HepG2 (cell line): ENCODE results near the gene SP140L. TPM values are rescaled to one million over a fixed set of nuclear protein-coding genes. Genes with fewer than 3 reads are reported as not detected.

ENCODE experiments used
- AGO1 ChIP-seq: fragments of 200-400 bp; formaldehyde crosslinking; IDR thresholded peaks from 2 replicates; pipeline ENCODE4 v1.6.1; 2017; ENCODE audit warnings: mild to moderate bottlenecking, low read depth, low read length, moderate library complexity; ENCODE audit not compliant: poor library complexity, severe bottlenecking
- ARNT ChIP-seq: fragments of 450-650 bp; IDR thresholded peaks from 2 replicates; pipeline ENCODE4 v1.6.1; 2017
- CBX1 ChIP-seq: IDR thresholded peaks from one replicate; pipeline ENCODE4 v1.6.1; 2016; ENCODE audit warnings: antibody characterized with exemption, low read depth
- FOXO1 ChIP-seq: sonication (generic); formaldehyde crosslinking; IDR thresholded peaks from 2 replicates; pipeline ENCODE4 v1.4.0; 2020; ENCODE audit warnings: missing genetic modification reagents
- GLI4 ChIP-seq: sonication (generic); formaldehyde crosslinking; IDR thresholded peaks from 2 replicates; pipeline ENCODE4 v1.5.1; 2020; ENCODE audit warnings: missing genetic modification reagents, mild to moderate bottlenecking, moderate library complexity, borderline replicate concordance
- HDAC2 ChIP-seq: sonication (generic); formaldehyde crosslinking; IDR thresholded peaks from 2 replicates; pipeline ENCODE4 v1.4.0; 2020; ENCODE audit warnings: missing genetic modification reagents
- MAFG ChIP-seq: sonication (generic); formaldehyde crosslinking; IDR thresholded peaks from 2 replicates; pipeline ENCODE4 v1.5.1; 2020; ENCODE audit warnings: mild to moderate bottlenecking, missing genetic modification reagents
- MED13 ChIP-seq: sonication (generic); formaldehyde crosslinking; IDR thresholded peaks from 2 replicates; pipeline ENCODE4 v1.5.0; 2020; ENCODE audit warnings: missing genetic modification reagents
- MTF2 ChIP-seq: sonication (generic); formaldehyde crosslinking; IDR thresholded peaks from 2 replicates; pipeline ENCODE4 v1.5.0; 2020; ENCODE audit warnings: missing genetic modification reagents, borderline replicate concordance
- NR2F1 ChIP-seq, 2 experiments: fragments of 450-650 bp in 1 of 2; formaldehyde crosslinking in 1 of 2; IDR thresholded peaks; 2 replicates each; pipeline versions ENCODE4 v1.5.0 to v1.6.1; 2016 to 2020; ENCODE audit warnings: mild to moderate bottlenecking in 1 of 2, missing compliant biosample characterization in 1 of 2, missing genetic modification reagents in 1 of 2, moderate library complexity in 1 of 2
- POLR2A ChIP-seq, 2 experiments: IDR thresholded peaks; 2 replicates each; pipeline ENCODE4 v1.6.1; 2011; ENCODE audit warnings: low read depth in 2 of 2, low read length in 2 of 2, mild to moderate bottlenecking in 1 of 2, moderate library complexity in 1 of 2; ENCODE audit not compliant: insufficient read depth in 1 of 2
- SALL1 ChIP-seq: sonication (generic); formaldehyde crosslinking; IDR thresholded peaks from 2 replicates; pipeline ENCODE4 v1.8.0; 2022; ENCODE audit warnings: mild to moderate bottlenecking, missing genetic modification reagents
- ZNF589 ChIP-seq: sonication (generic); formaldehyde crosslinking; conservative IDR thresholded peaks from 2 replicates; pipeline ENCODE4 v1.8.0; 2022; ENCODE audit warnings: mild to moderate bottlenecking, moderate library complexity, missing genetic modification reagents
- ZNF605 ChIP-seq: sonication (generic); formaldehyde crosslinking; IDR thresholded peaks from 2 replicates; pipeline ENCODE4 v1.8.0; 2022; ENCODE audit warnings: mild to moderate bottlenecking, missing genetic modification reagents
- ZNF749 ChIP-seq: sonication (generic); formaldehyde crosslinking; IDR thresholded peaks from 2 replicates; pipeline ENCODE4 v1.8.0; 2022; ENCODE audit warnings: mild to moderate bottlenecking, missing genetic modification reagents, moderate library complexity, borderline replicate concordance
- ZZZ3 ChIP-seq: sonication (generic); formaldehyde crosslinking; IDR thresholded peaks from 2 replicates; pipeline ENCODE4 v1.4.0; 2020; ENCODE audit warnings: missing genetic modification reagents, mild to moderate bottlenecking, borderline replicate concordance
- polyA plus RNA-seq, 8 experiments: library from polyadenylated mRNA; depleted of rRNA in 3 of 8; stranded (reverse) in 7 of 8; unstranded in 1 of 8; fragments of >200 nt; fragmentation: Illumina TruSeq in 4 of 8; extraction: Trizol in 4 of 8; gene quantifications; 2 replicates each; pipeline versions ENCODE4 v1.2.1 to v1.2.3, GENCODE V29; 2011 to 2016; ENCODE audit warnings: low read depth in 4 of 8, missing spikeins in 1 of 8, mixed read lengths in 1 of 8; ENCODE audit not compliant: insufficient read depth in 1 of 8
- total RNA-seq, 5 experiments: library from RNA; depleted of rRNA; stranded (reverse); fragments of >200 nt; fragmentation: Illumina TruSeq; extraction: Trizol; gene quantifications; 2 replicates each; pipeline ENCODE4 v1.2.3, GENCODE V29; 2016; ENCODE audit warnings: low read depth in 1 of 5
- TF ChIP-seq, protein P1 (sequence below): sonication (generic); formaldehyde crosslinking; IDR thresholded peaks from 2 replicates; pipeline ENCODE4 v1.8.1; 2023; ENCODE audit warnings: mild to moderate bottlenecking, inconsistent platforms, moderate library complexity, missing genetic modification reagents, borderline replicate concordance
- TF ChIP-seq, protein P2 (sequence below): sonication (generic); formaldehyde crosslinking; IDR thresholded peaks from 2 replicates; pipeline ENCODE4 v1.4.0; 2020; ENCODE audit warnings: missing genetic modification reagents
- TF ChIP-seq, protein P3 (sequence below): sonication (generic); formaldehyde crosslinking; conservative IDR thresholded peaks from 2 replicates; pipeline ENCODE4 v1.8.0; 2022; ENCODE audit warnings: mild to moderate bottlenecking, moderate library complexity, missing genetic modification reagents
- TF ChIP-seq, protein P4 (sequence below): sonication (generic); formaldehyde crosslinking; IDR thresholded peaks from 2 replicates; pipeline ENCODE4 v1.5.0; 2020; ENCODE audit warnings: mild to moderate bottlenecking, missing genetic modification reagents, borderline replicate concordance
- TF ChIP-seq, protein P5 (sequence below): sonication (generic); formaldehyde crosslinking; IDR thresholded peaks from 2 replicates; pipeline ENCODE4 v1.8.0; 2022; ENCODE audit warnings: low read depth, missing genetic modification reagents

SP140L gene
- total and polyA plus RNA-seq, 2 of the 13 experiments (the other 11 are each of a cell fraction or from before 2014, with no cell fraction given) = 10.9 to 17.5 TPM

DNA sequence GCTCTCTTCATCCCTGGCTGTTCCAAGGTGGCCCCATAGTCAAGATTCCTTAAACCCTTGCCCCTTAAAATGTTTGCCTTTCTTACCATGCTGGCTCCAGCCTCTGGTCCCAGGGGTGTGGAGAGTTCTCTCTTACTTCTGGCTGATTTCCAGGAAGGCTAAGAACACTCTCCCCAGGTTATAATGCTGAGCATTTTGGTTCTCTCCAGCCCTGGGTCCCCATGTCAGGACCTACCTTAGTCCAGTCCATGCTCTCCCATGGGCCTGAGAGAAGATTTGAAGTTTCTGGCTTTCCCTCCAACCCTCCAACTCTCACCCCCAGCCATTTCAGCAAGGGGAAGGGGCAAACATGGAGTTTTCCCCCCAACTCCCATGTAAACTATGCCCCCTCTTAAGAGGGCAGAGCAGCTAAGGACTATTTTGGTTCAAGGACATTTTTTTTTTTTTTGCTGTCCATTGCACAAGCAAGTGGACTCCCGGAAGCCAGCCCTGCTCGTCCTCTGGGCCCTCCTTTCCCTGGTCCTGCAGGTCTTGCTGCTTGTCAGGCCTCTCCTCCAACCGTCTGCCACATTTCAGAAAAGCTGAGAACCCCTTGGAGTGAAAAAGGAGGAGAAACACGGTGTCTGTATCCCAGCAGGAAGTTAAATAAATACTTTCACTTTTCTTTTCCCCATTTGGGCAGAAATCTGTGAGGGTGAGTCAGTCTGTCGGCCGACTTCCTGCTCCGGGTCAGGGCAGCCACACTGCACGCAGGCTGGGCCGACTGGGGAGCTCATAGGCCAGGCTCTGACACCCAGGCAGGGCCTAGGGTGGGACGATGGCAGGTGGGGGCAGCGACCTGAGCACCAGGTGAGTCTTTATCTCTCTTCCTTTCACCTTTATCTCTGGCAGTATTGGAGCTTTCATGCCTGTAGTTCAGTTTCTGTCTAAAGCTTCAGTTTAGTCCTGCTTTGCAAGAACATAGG lies at the start of gene SP140L (continued):
- TF ChIP-seq ARNT (no peak), POLR2A (IDR thresholded peaks at IDR 0.05; ENCODE audit: insufficient read depth in 1 of 2, low read depth in 2 of 2, low read length in 2 of 2) (peak; percentile 64 to 78), AGO1 (no peak), MAFG (CRISPR knock-in tag) (no peak), CBX1 (peak; percentile 62), NR2F1 (CRISPR knock-in tag; IDR thresholded peaks at IDR 0.05) (peak; percentile 18 to 33; a peak in 1 of 4 replicates), ZZZ3 (CRISPR knock-in tag) (peak; percentile 73; the same call in 1 of the 2 replicates), FOXO1 (CRISPR knock-in tag) (0 out of 2 replicates have a peak, but pooled peaks have one; percentile 10), MED13 (CRISPR knock-in tag) (no peak), ZNF749 (CRISPR knock-in tag) (peak; percentile 72; the same call in 1 of the 2 replicates), MTF2 (CRISPR knock-in tag) (no peak), ZNF589 (CRISPR knock-in tag) (no peak), HDAC2 (CRISPR knock-in tag) (peak; percentile 80), SALL1 (CRISPR knock-in tag) (peak; percentile 76), ZNF605 (CRISPR knock-in tag) (peak; percentile 57; the same call in 1 of the 2 replicates), GLI4 (peak; percentile 63; the same call in 1 of the 2 replicates)
- TF ChIP-seq, protein P1, sequence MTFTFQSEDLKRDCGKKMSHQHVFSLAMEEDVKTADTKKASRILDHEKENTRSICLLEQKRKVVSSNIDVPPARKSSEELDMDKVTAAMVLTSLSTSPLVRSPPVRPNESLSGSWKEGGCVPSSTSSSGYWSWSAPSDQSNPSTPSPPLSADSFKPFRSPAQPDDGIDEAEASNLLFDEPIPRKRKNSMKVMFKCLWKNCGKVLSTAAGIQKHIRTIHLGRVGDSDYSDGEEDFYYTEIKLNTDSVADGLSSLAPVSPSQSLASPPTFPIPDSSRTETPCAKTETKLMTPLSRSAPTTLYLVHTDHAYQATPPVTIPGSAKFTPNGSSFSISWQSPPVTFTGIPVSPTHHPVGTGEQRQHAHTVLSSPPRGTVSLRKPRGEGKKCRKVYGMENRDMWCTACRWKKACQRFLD (CRISPR knock-in tag) = no peak
- TF ChIP-seq, protein P2, sequence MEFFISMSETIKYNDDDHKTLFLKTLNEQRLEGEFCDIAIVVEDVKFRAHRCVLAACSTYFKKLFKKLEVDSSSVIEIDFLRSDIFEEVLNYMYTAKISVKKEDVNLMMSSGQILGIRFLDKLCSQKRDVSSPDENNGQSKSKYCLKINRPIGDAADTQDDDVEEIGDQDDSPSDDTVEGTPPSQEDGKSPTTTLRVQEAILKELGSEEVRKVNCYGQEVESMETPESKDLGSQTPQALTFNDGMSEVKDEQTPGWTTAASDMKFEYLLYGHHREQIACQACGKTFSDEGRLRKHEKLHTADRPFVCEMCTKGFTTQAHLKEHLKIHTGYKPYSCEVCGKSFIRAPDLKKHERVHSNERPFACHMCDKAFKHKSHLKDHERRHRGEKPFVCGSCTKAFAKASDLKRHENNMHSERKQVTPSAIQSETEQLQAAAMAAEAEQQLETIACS (CRISPR knock-in tag) = no peak
- TF ChIP-seq, protein P3, sequence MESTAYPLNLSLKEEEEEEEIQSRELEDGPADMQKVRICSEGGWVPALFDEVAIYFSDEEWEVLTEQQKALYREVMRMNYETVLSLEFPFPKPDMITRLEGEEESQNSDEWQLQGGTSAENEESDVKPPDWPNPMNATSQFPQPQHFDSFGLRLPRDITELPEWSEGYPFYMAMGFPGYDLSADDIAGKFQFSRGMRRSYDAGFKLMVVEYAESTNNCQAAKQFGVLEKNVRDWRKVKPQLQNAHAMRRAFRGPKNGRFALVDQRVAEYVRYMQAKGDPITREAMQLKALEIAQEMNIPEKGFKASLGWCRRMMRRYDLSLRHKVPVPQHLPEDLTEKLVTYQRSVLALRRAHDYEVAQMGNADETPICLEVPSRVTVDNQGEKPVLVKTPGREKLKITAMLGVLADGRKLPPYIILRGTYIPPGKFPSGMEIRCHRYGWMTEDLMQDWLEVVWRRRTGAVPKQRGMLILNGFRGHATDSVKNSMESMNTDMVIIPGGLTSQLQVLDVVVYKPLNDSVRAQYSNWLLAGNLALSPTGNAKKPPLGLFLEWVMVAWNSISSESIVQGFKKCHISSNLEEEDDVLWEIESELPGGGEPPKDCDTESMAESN (CRISPR knock-in tag) = no peak
- TF ChIP-seq, protein P4, sequence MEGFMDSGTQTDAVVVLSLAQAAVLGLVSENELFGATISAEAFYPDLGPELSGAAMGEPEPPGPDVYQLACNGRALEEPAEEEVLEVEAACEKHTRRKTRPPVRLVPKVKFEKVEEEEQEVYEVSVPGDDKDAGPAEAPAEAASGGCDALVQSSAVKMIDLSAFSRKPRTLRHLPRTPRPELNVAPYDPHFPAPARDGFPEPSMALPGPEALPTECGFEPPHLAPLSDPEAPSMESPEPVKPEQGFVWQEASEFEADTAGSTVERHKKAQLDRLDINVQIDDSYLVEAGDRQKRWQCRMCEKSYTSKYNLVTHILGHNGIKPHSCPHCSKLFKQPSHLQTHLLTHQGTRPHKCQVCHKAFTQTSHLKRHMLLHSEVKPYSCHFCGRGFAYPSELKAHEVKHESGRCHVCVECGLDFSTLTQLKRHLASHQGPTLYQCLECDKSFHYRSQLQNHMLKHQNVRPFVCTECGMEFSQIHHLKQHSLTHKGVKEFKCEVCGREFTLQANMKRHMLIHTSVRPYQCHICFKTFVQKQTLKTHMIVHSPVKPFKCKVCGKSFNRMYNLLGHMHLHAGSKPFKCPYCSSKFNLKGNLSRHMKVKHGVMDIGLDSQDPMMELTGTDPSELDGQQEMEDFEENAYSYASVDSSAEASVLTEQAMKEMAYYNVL (CRISPR knock-in tag) = no peak
- TF ChIP-seq, protein P5, sequence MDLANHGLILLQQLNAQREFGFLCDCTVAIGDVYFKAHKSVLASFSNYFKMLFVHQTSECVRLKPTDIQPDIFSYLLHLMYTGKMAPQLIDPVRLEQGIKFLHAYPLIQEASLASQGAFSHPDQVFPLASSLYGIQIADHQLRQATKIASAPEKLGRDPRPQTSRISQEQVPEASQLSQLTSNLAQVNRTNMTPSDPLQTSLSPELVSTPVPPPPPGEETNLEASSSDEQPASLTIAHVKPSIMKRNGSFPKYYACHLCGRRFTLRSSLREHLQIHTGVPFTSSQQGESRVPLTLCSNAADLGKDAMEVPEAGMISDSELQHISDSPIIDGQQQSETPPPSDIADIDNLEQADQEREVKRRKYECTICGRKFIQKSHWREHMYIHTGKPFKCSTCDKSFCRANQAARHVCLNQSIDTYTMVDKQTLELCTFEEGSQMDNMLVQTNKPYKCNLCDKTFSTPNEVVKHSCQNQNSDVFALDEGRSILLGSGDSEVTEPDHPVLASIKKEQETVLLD (CRISPR knock-in tag) = 0 out of 2 replicates have a peak, but pooled peaks have one; percentile 33
